ENCODE measurements around the gene THSD8. TPM values are rescaled to one million over a fixed set of nuclear protein-coding genes. Genes with fewer than 3 reads are reported as not detected.
A peak's percentile ranks its signal among the peaks of the same experiment; 100 is the strongest.

The THSD8 gene
- total RNA-seq, 1 donor from 2014 or later, result 2.1 TPM

DNA sequence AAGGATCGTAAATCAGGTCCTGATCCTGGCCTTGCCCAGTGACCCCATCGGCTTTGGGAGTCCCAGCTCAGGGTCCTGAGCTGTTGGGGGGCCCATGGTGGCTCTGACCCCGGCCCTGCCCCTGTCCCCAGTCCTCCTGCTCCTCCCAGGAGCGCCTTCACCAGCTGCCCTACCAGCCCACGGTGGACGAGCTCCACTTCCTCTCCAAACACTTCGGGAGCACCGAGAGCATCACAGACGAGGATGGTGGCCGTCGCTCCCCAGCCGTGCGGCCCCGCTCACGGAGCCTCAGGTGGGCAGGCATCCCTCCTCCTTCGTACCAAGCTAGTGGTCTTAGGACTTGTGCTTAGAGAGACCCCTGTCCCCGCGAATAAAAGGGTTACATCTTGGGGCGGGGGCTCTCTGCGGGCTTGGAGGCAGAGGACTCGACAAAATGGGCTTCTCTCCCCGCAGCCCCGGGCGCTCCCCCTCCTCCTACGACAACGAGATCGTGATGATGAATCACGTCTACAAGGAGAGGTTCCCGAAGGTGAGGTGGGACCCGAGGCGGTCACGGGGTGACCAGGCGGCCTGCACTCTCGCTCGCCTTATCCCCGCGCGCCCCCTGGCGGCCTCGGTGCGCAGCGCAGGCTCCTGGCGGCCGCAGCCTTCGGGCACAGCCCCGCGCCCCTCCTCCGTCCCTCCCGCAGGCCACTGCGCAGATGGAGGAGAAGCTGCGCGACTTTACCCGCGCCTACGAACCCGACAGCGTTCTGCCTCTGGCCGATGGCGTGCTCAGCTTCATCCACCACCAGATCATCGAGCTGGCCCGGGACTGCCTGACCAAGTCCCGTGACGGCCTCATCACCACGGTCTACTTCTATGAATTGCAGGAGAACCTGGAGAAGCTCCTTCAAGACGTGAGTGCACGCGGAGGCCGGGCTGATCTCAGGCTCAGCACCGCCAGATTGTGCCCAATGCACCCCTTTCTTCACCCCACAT is 45.6 kb downstream of the THSD8 start:
- DNase-seq (ENCODE audit: low spot score), result peak; percentile 95

Small RNAs within 50 kb of the gene (microRNA-seq; reads per million reads assigned to microRNA genes)
- gene MIR5684 (ENCODE audit: borderline number of aligned reads), result not detected
- not detected for gene MIR6794 (ENCODE audit: borderline number of aligned reads)

Other genes starting within 250 kb of the THSD8 start
- 4.6 TPM for gene ZNF490, start 191.3 kb upstream of the THSD8 start, total RNA-seq
- 24.1 TPM for gene ZNF791, start 191.1 kb upstream of the THSD8 start, total RNA-seq
- 106 TPM for gene MAN2B1, start 135.3 kb upstream of the THSD8 start, total RNA-seq
- gene WDR83, start 135.3 kb upstream of the THSD8 start, total RNA-seq, result 7.2 TPM
- 46.3 TPM for gene DHPS, start 120.2 kb upstream of the THSD8 start, total RNA-seq
- gene GNG14, start 114.1 kb upstream of the THSD8 start, total RNA-seq, result not detected
- gene FBXW9, start 105.4 kb upstream of the THSD8 start, total RNA-seq, result 4.4 TPM
- gene TNPO2, start 78.1 kb upstream of the THSD8 start, total RNA-seq, result 79.4 TPM
- 139 TPM for gene TRIR, start 67.4 kb upstream of the THSD8 start, total RNA-seq
- 57.6 TPM for gene GET3, start 64.6 kb upstream of the THSD8 start, total RNA-seq
- gene BEST2, start 50.3 kb upstream of the THSD8 start, total RNA-seq, result not detected
- 57.7 TPM for gene HOOK2, start 26.5 kb upstream of the THSD8 start, total RNA-seq
- gene JUNB, start 10.6 kb upstream of the THSD8 start, total RNA-seq, result 800 TPM
- gene PRDX2, start 269 bp upstream of the THSD8 start, total RNA-seq, result 238 TPM
- 2.7 TPM for gene RNASEH2A, start 4.5 kb downstream of the THSD8 start, total RNA-seq
- not detected for gene RTBDN, start 32.5 kb downstream of the THSD8 start, total RNA-seq
- gene MAST1, start 36.4 kb downstream of the THSD8 start, total RNA-seq, result 0.90 TPM
- gene DNASE2, start 79.4 kb downstream of the THSD8 start, total RNA-seq, result 28.9 TPM
- gene KLF1, start 85.1 kb downstream of the THSD8 start, total RNA-seq, result not detected
- 23.3 TPM for gene GCDH, start 89.1 kb downstream of the THSD8 start, total RNA-seq
- not detected for gene SYCE2, start 117.2 kb downstream of the THSD8 start, total RNA-seq
- gene FARSA, start 131.6 kb downstream of the THSD8 start, total RNA-seq, result 51.6 TPM
- 877 TPM for gene CALR, start 136.5 kb downstream of the THSD8 start, total RNA-seq
- gene RAD23A, start 143.8 kb downstream of the THSD8 start, total RNA-seq, result 143 TPM
- 19.8 TPM for gene GADD45GIP1, start 155.2 kb downstream of the THSD8 start, total RNA-seq
- gene DAND5, start 167.5 kb downstream of the THSD8 start, total RNA-seq, result not detected
- gene NFIX, start 193.4 kb downstream of the THSD8 start, total RNA-seq, result 166 TPM

Measured in mesenteric fat pad (tissue), 1 donor.